GM18909 (cell line): ENCODE results near the gene KIRREL3.
"Not testable (repeated sequence)": the region's sequence is repeated elsewhere in the genome, so short reads cannot be mapped to it uniquely, and the experiment has no call there.

Experiments used
- ATAC-seq: cut with Tn5 transposase; IDR thresholded peaks from one replicate; pipeline ENCODE4 v1.9.1; 2021; ENCODE audit warnings: mild to moderate bottlenecking; ENCODE audit not compliant: unreplicated experiment, poor library complexity

The KIRREL3 gene

DNA sequence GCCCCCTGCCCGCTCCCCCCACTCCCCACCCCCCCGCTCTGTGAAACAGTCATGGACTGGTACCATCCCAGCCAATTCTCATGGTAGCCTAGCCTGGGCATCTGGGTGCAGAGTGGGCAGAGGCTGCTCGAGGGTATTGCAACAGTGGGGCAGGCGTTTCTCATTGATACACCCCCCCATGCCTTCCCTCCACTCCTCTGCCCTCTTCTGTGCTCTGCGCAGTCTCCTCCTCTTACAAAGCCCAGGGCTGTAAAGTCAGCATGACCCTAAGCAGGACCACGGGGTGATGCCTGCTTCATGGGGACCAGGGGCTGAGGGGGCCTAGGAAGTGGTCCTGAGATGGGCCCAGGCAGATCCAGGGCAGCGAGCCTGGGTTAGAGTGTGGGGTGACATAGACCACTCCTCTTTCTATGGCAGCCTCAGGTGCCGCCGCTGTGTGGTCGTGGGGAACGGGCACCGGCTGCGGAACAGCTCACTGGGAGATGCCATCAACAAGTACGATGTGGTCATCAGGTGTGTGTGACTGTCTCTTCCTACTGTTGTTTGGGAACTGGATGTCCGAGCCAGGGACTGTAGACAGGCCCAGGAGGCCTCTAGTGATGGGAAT lies 592.8 kb downstream of the KIRREL3 start:
- no peak for ATAC-seq

GRCh38 chr11:126407101-126407521 lies 593.5 kb downstream of the KIRREL3 start:
- ATAC-seq: no peak

GRCh38 chr11:126406368-126406767 lies 594.2 kb downstream of the KIRREL3 start:
- no peak for ATAC-seq

GRCh38 chr11:126405906-126406305 lies 594.7 kb downstream of the KIRREL3 start:
- ATAC-seq: no peak

DNA sequence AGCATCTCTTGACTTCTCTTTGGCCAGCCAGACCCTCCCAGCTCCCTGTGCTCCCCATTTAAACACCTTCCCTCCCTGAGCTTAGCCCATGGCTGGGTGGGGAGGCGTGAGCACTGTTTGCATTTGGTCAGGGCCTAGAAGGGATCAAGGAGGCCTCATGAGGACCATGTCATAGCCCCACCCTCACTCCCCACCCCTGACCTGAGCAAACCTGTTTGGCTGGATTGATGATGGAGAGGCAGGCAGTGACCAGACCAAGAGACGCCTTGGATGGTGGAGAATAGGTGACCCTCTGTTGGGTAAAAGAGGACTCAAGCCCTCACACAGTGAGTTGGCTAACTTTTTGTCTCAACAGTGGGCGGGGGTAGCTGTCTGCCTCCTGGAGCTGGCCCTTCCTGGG lies 595.2 kb downstream of the KIRREL3 start:
- no peak for ATAC-seq

- no peak for ATAC-seq
These were observed 596.2 kb downstream of the KIRREL3 start for GRCh38 chr11:126404367-126404766.

DNA sequence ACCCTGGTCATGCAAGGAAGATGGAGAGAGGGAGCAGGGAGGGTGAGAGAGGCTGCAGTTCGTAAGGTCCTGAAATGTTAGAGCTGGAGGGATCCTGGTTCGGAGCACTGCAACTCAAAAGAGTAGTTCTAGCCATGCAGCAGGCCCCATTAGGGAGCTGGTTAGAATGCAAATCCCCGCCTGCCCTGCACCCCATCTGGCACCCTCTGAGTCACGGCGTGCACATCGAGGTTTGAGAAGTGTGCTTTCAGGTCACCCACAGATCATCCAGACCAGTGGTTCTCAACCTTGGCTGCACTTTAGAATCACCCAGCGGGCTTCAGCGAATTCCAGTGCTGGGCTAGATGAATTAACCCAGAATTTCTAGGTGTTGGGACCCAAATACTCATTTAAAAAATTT lies 596.9 kb downstream of the KIRREL3 start:
- peak; percentile 98 for ATAC-seq

DNA sequence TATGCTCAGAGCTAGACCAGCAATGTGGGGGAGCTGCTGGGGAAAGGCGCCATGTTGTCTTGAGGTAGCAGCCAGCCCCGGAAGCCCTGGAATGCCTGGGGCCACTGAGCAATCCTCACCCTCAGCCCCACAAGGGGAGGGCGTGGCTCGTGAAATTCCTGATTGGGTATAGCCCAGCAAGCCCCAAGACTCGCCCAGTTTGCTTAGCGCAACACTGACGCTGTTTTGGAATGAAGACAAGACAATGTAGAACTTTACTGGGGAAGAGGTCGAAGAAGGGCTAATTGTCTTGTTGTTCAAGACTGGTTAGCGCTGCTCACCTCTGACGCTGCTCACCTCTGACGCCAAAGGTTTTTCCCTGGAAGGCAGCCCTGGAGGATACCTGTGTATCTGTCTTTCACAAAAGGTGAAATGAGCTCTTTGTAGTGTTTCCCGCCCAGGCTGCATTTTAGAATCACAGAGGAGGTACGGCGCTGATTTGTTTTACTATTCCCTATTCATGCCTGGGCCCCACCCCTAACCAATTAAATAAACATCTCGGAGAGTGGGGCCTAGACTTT lies 597.5 kb downstream of the KIRREL3 start:
- ATAC-seq: no peak

- ATAC-seq: no peak
These were observed 600.1 kb downstream of the KIRREL3 start for GRCh38 chr11:126400479-126400878.

DNA sequence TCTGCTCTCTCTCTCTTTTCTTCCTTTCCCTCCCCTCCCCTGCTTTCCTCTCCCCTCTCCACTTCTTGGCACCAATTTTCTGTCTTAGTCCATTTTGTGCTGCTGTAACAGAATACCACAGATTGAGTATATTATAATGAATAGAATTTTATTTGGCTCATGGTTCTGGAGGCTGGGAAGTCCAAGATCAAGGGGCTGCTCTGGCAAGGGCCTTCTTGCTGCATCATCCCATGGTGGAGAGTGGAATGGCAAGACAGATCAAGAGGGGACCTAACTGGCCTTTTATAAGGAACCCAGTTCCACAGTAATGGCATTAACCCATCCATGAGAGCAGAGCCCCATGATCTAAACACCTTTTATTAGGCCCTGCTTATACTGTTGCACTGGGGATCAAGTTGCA lies 600.6 kb downstream of the KIRREL3 start:
- no peak for ATAC-seq

GRCh38 chr11:126398721-126399120 lies 601.8 kb downstream of the KIRREL3 start:
- ATAC-seq: no peak

DNA sequence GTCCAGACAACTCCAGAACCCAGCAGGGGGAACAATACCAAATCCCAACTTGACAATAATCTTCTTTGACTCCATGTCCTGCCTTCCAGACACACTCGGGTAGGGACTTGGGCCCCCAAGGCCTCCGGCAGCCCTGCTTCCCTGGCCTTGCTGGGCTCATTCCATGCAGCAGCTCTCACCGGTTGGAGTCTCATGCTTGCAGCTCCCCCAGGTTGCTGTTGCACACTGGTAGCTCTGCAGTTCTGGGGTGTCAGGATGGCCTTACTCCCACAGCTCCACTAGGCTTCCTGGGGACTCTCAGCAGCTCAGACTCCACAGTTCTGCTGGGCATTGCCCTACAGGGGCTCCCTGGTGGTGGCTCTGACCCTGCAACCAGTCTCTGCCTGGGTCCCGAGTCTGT lies 602.3 kb downstream of the KIRREL3 start:
- ATAC-seq: no peak

DNA sequence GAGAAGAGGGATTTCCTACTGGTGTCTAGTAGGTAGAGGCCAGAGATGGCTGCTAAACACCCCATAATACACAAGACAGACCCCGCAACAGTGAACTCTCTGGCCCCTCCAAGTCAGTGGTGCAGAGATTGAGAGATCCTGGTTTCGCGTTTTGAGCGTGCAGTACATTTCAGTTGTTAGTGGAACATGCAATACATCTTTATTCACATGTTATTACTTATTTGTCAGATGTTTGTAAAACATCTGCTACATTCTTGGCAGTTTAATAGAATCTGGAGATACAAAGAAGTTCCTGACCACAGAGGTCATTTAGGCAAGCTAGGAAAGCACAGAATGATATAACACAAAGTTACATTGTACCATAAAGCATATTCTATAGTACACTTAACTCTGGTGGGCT lies 603.6 kb downstream of the KIRREL3 start:
- ATAC-seq: no peak

GRCh38 chr11:126396266-126396665 lies 604.3 kb downstream of the KIRREL3 start:
- not testable (repeated sequence) for ATAC-seq

DNA sequence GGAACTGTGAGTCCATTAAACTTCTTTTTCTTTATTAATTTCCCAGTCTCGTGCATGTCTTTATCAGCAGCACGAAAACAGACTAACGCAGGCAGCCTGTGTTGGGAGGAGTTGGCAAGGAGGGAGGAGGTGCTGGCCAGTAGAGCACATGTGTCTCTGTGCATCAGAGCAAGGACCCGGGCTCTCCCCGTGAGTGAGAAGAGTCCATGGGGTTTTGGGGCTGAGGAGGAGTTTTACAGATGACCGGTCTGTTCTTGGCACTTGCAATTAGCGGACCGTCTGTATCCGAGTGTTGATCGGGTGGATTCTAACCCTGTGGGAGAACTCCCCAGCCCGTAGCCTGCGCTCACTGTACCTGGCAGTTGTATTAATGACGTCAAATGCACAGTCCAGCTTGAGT lies 604.8 kb downstream of the KIRREL3 start:
- ATAC-seq: not testable (repeated sequence)

DNA sequence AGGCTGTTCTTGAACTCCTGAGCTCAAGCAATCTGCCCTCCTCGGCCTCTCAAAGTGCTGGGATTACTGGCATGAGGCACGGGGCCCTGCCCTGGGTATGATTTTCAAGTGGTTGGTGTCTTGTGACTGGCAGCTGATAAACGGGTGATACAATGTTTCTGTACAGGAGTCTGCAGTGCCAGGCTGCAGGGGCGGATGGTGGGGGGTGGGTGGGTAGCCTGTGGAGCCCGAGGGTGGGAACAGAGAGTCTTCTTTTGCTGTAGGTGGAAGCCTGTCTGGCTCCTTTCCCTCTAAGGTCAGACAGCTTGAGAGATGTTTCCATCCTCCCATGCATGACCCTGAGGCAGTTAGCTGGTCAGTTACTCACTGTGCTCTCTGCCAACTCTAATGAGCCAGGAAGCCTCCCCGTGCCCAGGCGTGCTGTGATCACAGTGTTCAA lies 605.9 kb downstream of the KIRREL3 start:
- ATAC-seq: not testable (repeated sequence)

DNA sequence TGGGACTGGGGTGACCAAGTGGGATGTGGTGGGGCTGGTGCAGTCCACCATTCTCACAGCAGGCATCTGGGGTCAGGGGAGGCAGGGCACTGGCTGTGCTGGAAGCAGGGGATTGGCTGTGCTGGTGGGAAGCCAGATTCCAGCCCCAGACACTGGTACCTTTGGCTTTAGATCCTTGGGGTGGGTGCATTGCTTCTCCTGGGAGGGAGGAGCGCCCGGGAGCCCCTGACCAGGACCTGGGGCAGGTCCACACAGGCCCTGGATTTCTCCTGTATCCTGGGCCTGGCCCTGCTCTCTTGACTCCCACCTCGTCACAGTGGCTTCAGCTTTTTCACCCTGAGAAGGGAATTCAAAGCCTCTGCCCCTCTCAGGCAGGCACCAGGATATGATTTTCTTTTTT lies 606.5 kb downstream of the KIRREL3 start:
- ATAC-seq: no peak

- no peak for ATAC-seq
These were observed 607.4 kb downstream of the KIRREL3 start for GRCh38 chr11:126393143-126393542.

DNA sequence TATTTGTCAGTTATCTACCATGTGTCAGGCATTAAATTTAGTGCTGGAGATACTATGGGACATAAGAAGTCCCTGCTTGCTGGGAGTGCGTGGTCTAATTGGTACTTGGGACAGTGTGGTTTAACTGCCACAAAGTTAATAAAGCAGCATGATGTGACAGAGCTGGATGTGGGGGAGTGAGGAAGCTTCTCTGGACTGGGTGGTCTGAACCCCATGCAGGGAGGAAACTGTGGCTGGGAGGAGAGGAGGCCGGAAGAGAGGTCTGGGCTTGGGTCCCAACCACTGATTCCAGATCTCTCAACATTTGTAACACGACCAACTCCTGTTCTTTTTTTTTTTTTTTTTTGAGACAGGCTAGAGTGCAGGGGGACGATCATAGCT lies 607.9 kb downstream of the KIRREL3 start:
- peak; percentile 28 for ATAC-seq

- peak; percentile 85 for ATAC-seq
These were observed 608.5 kb downstream of the KIRREL3 start for GRCh38 chr11:126391970-126392632.

- no peak for ATAC-seq
These were observed 609.1 kb downstream of the KIRREL3 start for GRCh38 chr11:126391286-126391954.
